ENCODE results near the gene VTA1.
A peak's percentile ranks its signal among the peaks of the same experiment; 100 is the strongest.
"Not testable (repeated sequence)": the region's sequence is repeated elsewhere in the genome, so short reads cannot be mapped to it uniquely, and the experiment has no call there.

Gene VTA1

GRCh38 chr6:142146828-142147662, at the start of gene VTA1, which contains the start of gene NMBR:
VTA1 (plus strand) TSS chr6:142147263; CDS start chr6:142147288, 25 bp downstream.
NMBR (minus strand) TSS chr6:142147122; CDS start chr6:142088658, 58,464 bp downstream.
- peak; percentile 96 for DNase-seq

GRCh38 chr6:142104820-142105219, 42.2 kb upstream of the VTA1 start:
- not testable (repeated sequence) for DNase-seq

GRCh38 chr6:142110820-142111219, 36.2 kb upstream of the VTA1 start:
- DNase-seq, result not testable (repeated sequence)

GRCh38 chr6:142112451-142113061, 34.5 kb upstream of the VTA1 start:
- peak; percentile 63 for DNase-seq

- no peak for DNase-seq
Observed at GRCh38 chr6:142117366-142117765, 29.7 kb upstream of the VTA1 start.

- no peak for DNase-seq
Observed at GRCh38 chr6:142118328-142118727, 28.7 kb upstream of the VTA1 start.

GRCh38 chr6:142118925-142119324, 28.1 kb upstream of the VTA1 start:
- DNase-seq, result no peak

- DNase-seq, result no peak
Observed at GRCh38 chr6:142121342-142121741, 25.7 kb upstream of the VTA1 start.

GRCh38 chr6:142130814-142131213, 16.2 kb upstream of the VTA1 start:
- no peak for DNase-seq

- no peak for DNase-seq
Observed at GRCh38 chr6:142132625-142133024, 14.4 kb upstream of the VTA1 start, which contains the start of gene GJE1. GJE1 (plus strand) TSS chr6:142132925; CDS start chr6:142133159, 234 bp downstream.

GRCh38 chr6:142138876-142139275, 8.2 kb upstream of the VTA1 start:
- DNase-seq, result no peak

- DNase-seq, result not testable (repeated sequence)
Observed at GRCh38 chr6:142141531-142141930, 5.5 kb upstream of the VTA1 start.

GRCh38 chr6:142152746-142153145, 5.7 kb downstream of the VTA1 start:
- no peak for DNase-seq

- DNase-seq, result no peak
Observed at GRCh38 chr6:142153196-142153595, 6.1 kb downstream of the VTA1 start.

GRCh38 chr6:142154336-142154735, 7.3 kb downstream of the VTA1 start:
- DNase-seq, result no peak

GRCh38 chr6:142155091-142155490, 8.0 kb downstream of the VTA1 start:
- DNase-seq, result no peak

- no peak for DNase-seq
Observed at GRCh38 chr6:142155895-142156757, 9.1 kb downstream of the VTA1 start.

GRCh38 chr6:142156758-142157068, 9.7 kb downstream of the VTA1 start:
- not testable (repeated sequence) for DNase-seq

GRCh38 chr6:142162780-142163179, 15.7 kb downstream of the VTA1 start:
- no peak for DNase-seq

GRCh38 chr6:142165227-142165626, 18.2 kb downstream of the VTA1 start:
- DNase-seq, result no peak

- DNase-seq, result no peak
Observed at GRCh38 chr6:142167071-142167470, 20.0 kb downstream of the VTA1 start.

GRCh38 chr6:142167486-142167885, 20.4 kb downstream of the VTA1 start:
- no peak for DNase-seq

GRCh38 chr6:142171351-142171750, 24.3 kb downstream of the VTA1 start:
- no peak for DNase-seq

All from activated naive CD4-positive, alpha-beta T cell treated with Interleukin-2 at 50 U/mL for 16 hours (primary cell).